ENCODE data around the gene PSMA4.

- TF ChIP-seq POLR2A (IDR thresholded peaks at IDR 0.05) (no peak), CTCF (IDR thresholded peaks at IDR 0.05) (no peak)
Measured at GRCh38 chr15:78573416-78573815, 33.2 kb downstream of the PSMA4 start.
